NCI-H2107 treated with DMSO at 0.1 percent for 48 hours (cell line): Measurements from ENCODE around the gene INSM2.
A peak's percentile ranks its signal among the peaks of the same experiment; 100 is the strongest.

Experiments used
- DNase-seq: peaks from one replicate; lab custom pipeline; 2025; ENCODE audit not compliant: unreplicated experiment; lab: John Stamatoyannopoulos, UW

The INSM2 gene

DNA sequence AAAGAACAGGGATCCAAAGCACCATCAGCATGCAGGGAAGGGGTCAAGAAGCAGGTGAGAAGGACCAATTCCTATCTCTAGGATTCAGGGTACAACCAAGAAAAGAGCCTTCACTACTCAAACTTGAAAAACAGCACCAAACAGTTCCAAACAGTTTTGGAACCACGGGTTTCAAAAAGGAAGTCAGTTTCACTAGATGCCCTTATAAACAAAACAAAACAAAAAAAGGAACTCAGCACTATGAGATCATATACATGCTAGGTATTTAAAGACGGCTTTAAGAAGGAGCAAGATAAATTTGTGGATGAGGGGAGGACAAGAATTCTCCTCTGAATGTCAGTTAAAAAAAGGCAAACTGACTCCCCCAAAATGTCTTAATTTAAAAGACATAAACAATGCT lies 6.0 kb downstream of the INSM2 start:
- DNase-seq, result no peak

- no peak for DNase-seq
Measured at GRCh38 chr14:35543006-35543405, 9.0 kb downstream of the INSM2 start.

GRCh38 chr14:35549551-35549950 lies 15.6 kb downstream of the INSM2 start:
- DNase-seq, result no peak

- DNase-seq, result no peak
Measured at GRCh38 chr14:35551081-35551480, 17.1 kb downstream of the INSM2 start.

DNA sequence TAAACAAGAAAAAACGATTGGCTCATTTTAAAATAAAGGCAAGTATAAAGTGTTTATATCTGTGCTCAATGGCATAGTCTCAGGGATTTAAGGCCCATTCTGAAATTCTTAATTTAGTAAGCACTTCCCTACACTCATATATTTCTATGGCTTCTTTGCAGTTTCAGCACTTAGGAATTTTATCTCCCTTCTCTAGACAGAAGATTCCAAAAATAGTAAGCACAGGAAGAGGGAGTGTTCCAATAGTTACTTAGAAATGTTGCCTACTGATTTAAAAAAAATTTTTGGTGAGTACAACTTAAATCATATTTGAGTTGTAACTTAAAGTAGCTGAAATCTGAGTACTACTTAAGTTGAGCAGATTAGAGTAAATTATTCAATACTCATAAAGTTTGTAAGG lies 19.8 kb downstream of the INSM2 start:
- DNase-seq, result no peak

GRCh38 chr14:35556548-35556947 lies 22.6 kb downstream of the INSM2 start:
- DNase-seq, result peak; percentile 34

GRCh38 chr14:35557221-35557747 lies 23.3 kb downstream of the INSM2 start:
- no peak for DNase-seq

- DNase-seq, result no peak
Measured at GRCh38 chr14:35558680-35559079, 24.7 kb downstream of the INSM2 start.

GRCh38 chr14:35565871-35566464 lies 32.0 kb downstream of the INSM2 start:
- DNase-seq, result no peak

DNA sequence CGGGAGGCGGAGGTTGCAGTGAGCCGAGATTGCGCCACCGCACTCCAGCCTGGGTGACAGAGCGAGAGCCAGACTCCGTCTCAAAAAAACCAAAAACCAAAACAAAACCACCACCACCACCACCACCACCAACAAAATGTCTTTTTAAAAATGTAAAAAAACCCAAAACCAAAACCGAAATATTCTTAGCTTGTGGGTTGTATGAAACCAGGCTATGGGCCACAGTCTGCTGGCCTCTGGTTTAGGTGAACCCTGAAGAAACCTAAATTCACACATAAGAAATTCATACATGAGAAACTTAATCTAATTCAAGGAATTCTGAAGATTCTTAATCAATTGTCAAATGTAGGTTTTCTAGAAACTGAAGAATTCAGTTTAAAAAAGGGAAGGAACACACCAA lies 37.6 kb downstream of the INSM2 start:
- no peak for DNase-seq

DNA sequence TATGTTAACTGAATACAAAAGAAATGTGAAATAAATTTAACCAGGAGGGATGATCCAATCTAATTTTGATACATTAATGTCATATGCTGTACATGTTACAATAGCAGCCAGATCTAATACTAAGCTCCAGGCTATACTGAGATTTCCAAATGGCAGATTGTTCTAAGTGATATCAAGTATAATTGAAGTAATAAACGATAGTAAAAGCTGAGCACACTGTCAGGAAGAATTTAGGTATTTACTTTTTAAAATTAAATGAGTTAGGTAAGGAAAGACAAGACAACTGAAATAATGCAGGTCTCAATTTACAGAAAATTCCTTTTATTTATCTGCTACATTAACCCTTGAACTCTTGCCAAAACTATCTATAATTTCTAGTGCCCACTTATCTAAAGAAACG lies 39.9 kb downstream of the INSM2 start:
- no peak for DNase-seq

GRCh38 chr14:35576260-35576659 lies 42.3 kb downstream of the INSM2 start:
- no peak for DNase-seq

DNA sequence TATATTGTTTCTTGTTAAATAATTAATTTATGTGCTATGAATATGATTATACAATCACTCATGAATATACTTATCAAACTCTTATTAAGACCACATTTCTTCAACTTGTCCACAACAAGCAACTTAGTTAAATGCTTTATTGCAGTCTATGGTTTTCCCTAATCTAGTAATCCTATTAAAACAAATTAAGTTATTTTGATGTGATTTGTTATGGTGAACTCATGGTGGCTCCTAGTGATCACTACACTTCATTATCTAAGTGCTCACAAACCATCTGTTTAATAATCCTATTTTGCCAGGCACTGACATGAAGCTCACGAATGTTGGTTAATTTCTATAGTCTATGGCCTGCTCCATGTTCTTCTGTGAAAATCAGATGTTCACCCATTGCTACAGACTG lies 42.9 kb downstream of the INSM2 start:
- DNase-seq, result no peak

- no peak for DNase-seq
Measured at GRCh38 chr14:35578135-35578534, 44.2 kb downstream of the INSM2 start.

DNA sequence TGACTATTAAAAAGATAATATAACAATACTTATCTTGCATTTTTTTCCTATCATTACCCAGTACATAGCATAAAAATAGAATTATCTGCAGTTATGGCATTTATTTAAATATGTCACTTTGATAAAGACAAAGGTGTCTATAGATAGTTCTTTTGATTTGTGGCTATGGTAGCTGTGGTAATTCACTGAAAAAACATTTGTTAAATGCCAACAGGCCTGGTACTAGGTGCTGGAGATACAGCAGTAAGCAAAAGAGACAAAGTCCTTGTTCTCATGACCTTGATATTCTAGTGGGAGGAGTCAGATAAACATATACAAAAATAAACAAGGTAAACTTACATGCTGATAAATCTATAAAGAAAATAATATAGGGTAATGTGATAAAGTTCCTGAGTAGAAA lies 44.7 kb downstream of the INSM2 start:
- DNase-seq, result no peak
